GM23248 (cell line): ENCODE results near the gene CMIP.

Experiments used
- EZH2 ChIP-seq: fragments of 200-600 bp; sonication (generic); IDR thresholded peaks from 2 replicates; pipeline ENCODE4 v1.6.1; 2018; ENCODE audit warnings: antibody characterized with exemption, mild to moderate bottlenecking; ENCODE audit not compliant: insufficient read depth, poor library complexity, severe bottlenecking
- EZH2phosphoT487 ChIP-seq: fragments of 200-600 bp; sonication (generic); IDR thresholded peaks from 2 replicates; pipeline ENCODE4 v1.6.1; 2018; ENCODE audit warnings: antibody characterized with exemption, moderate library complexity, mild to moderate bottlenecking, low read depth; ENCODE audit not compliant: insufficient read depth

GRCh38 chr16:81432937-81433557, 11.6 kb upstream of the CMIP start:
- TF ChIP-seq EZH2, result no peak
- TF ChIP-seq EZH2phosphoT487, result no peak
